ENCODE data around the gene RAB21.
"Not testable (repeated sequence)": the region's sequence is repeated elsewhere in the genome, so short reads cannot be mapped to it uniquely, and the experiment has no call there.

DNA sequence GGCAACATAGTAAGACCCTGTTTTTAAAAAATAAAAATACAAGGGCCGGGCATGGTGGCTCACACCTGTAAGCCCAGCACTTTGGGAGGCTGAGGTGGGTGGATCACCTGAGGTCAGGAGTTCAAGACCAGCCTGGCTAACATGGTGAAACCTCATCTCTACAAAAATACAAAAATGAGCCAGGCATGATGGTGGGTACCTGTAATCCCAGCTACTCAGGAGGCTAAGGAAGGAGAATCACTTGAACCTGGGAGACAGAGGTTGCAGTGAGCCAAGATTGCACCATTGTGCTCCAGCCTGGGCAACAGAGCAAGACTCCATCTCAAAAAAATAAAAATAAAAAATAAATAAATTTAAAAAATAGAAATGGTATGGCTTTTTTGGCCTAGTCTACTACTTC, 6.7 kb downstream of the RAB21 start:
- TF ChIP-seq, protein P1, sequence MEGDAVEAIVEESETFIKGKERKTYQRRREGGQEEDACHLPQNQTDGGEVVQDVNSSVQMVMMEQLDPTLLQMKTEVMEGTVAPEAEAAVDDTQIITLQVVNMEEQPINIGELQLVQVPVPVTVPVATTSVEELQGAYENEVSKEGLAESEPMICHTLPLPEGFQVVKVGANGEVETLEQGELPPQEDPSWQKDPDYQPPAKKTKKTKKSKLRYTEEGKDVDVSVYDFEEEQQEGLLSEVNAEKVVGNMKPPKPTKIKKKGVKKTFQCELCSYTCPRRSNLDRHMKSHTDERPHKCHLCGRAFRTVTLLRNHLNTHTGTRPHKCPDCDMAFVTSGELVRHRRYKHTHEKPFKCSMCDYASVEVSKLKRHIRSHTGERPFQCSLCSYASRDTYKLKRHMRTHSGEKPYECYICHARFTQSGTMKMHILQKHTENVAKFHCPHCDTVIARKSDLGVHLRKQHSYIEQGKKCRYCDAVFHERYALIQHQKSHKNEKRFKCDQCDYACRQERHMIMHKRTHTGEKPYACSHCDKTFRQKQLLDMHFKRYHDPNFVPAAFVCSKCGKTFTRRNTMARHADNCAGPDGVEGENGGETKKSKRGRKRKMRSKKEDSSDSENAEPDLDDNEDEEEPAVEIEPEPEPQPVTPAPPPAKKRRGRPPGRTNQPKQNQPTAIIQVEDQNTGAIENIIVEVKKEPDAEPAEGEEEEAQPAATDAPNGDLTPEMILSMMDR (IDR thresholded peaks at IDR 0.05; ENCODE audit: low read depth, low read length, missing input control), result not testable (repeated sequence)
- not testable (repeated sequence) for TF ChIP-seq GABPA (IDR thresholded peaks at IDR 0.05 in 1 of 2, conservative IDR thresholded peaks at IDR 0.05 in 1 of 2); TAF1 (conservative IDR thresholded peaks at IDR 0.05); SP1 (IDR thresholded peaks at IDR 0.05); FOXA1 (IDR thresholded peaks at IDR 0.05); HNF4G (IDR thresholded peaks at IDR 0.05); JUND (IDR thresholded peaks at IDR 0.05)
- TF ChIP-seq, protein P2, sequence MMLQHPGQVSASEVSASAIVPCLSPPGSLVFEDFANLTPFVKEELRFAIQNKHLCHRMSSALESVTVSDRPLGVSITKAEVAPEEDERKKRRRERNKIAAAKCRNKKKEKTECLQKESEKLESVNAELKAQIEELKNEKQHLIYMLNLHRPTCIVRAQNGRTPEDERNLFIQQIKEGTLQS (IDR thresholded peaks at IDR 0.05), result not testable (repeated sequence)
